Natural killer cell (primary cell): Measurements from ENCODE around the gene MRPS12. TPM values are rescaled to one million over a fixed set of nuclear protein-coding genes. Genes with fewer than 3 reads are reported as not detected.
"Not testable (repeated sequence)": the region's sequence is repeated elsewhere in the genome, so short reads cannot be mapped to it uniquely, and the experiment has no call there.

Experiments used
- ATAC-seq, 3 donors: fragments of 150-1000 bp in 2 of 3; fragments of 200-7000 bp in 1 of 3; cut with Tn5 transposase; 1 replicate in 1 of 3; 2 replicates in 2 of 3; pipeline ENCODE4 v1.10.0; 2021; ENCODE audit warnings: mild to moderate bottlenecking in 2 of 3, moderate library complexity in 2 of 3
- DNase-seq, 2 donors: peaks; one replicate each; pipeline versions ENCODE4 v3.0.0 to v3.0.0-alpha.2; 2013 to 2021; ENCODE audit warnings: mixed read lengths in 1 of 2
- H3K27ac ChIP-seq: one replicate; pipeline ENCODE4 v1.5.1; 2013; ENCODE audit warnings: mild to moderate bottlenecking, low read length
- H3K27me3 ChIP-seq: one replicate; pipeline ENCODE4 v1.6.1; 2013; ENCODE audit warnings: low read length; ENCODE audit not compliant: control insufficient read depth, insufficient read depth
- H3K36me3 ChIP-seq: one replicate; pipeline ENCODE4 v1.6.1; 2013; ENCODE audit warnings: low read length; ENCODE audit not compliant: control insufficient read depth, insufficient read depth
- H3K4me1 ChIP-seq: one replicate; pipeline ENCODE4 v1.6.1; 2013; ENCODE audit warnings: low read length; ENCODE audit not compliant: control insufficient read depth, insufficient read depth
- H3K4me3 ChIP-seq: one replicate; pipeline ENCODE4 v1.5.1; 2013; ENCODE audit warnings: low read length
- H3K9me3 ChIP-seq: one replicate; pipeline ENCODE4 v1.6.1; 2013; ENCODE audit warnings: low read length; ENCODE audit not compliant: control insufficient read depth, insufficient read depth
- H3K27ac Mint-ChIP-seq, 2 donors: one replicate each; pipeline ENCODE4 v1.8.0; 2022; ENCODE audit warnings: mild to moderate bottlenecking in 2 of 2, mixed read lengths in 2 of 2, moderate library complexity in 1 of 2
- H3K27me3 Mint-ChIP-seq, 2 donors: one replicate each; pipeline ENCODE4 v1.8.0; 2022; ENCODE audit warnings: low read depth in 2 of 2, mixed read lengths in 2 of 2
- H3K36me3 Mint-ChIP-seq: one replicate; pipeline ENCODE4 v1.8.0; 2022; ENCODE audit warnings: mixed read lengths
- H3K4me1 Mint-ChIP-seq, 2 donors: one replicate each; pipeline ENCODE4 v1.8.0; 2022; ENCODE audit warnings: mixed read lengths in 2 of 2
- H3K4me3 Mint-ChIP-seq: one replicate; pipeline ENCODE4 v1.8.0; 2022; ENCODE audit warnings: mild to moderate bottlenecking, moderate library complexity, mixed read lengths
- H3K9me3 Mint-ChIP-seq, 2 donors: one replicate each; pipeline ENCODE4 v1.8.0; 2022; ENCODE audit warnings: mixed read lengths in 2 of 2
- WGBS: methylation state at CpG from one replicate; pipeline ENCODE4 v1.1.7; 2013; ENCODE audit warnings: missing lambda C conversion rate; ENCODE audit not compliant: insufficient coverage; 5-methylcytosine and 5-hydroxymethylcytosine counted together
- intact Hi-C: fragments of 100-400 bp; cut with micrococcal nuclease; formaldehyde crosslinking; loops from one replicate; pipeline ENCODE4 v1.14.2; 2022
- total RNA-seq, 4 donors: library from RNA; stranded (reverse); fragments of 120-200 nt in 1 of 4; gene quantifications; one replicate each; pipeline versions ENCODE4 v1.2.3 to v1.2.4, GENCODE V29; 2013 to 2022
- TF ChIP-seq, protein P1 (sequence below): fragments of 200-600 bp; IDR thresholded peaks from one replicate; pipeline ENCODE4 v1.8.0; 2022; ENCODE audit warnings: antibody characterized with exemption

MRPS12 gene
- 10 to 100 TPM; 25.3 to 27.8 (median 26.7) TPM for total RNA-seq
- 24.9 TPM for total RNA-seq (2013)

DNA sequence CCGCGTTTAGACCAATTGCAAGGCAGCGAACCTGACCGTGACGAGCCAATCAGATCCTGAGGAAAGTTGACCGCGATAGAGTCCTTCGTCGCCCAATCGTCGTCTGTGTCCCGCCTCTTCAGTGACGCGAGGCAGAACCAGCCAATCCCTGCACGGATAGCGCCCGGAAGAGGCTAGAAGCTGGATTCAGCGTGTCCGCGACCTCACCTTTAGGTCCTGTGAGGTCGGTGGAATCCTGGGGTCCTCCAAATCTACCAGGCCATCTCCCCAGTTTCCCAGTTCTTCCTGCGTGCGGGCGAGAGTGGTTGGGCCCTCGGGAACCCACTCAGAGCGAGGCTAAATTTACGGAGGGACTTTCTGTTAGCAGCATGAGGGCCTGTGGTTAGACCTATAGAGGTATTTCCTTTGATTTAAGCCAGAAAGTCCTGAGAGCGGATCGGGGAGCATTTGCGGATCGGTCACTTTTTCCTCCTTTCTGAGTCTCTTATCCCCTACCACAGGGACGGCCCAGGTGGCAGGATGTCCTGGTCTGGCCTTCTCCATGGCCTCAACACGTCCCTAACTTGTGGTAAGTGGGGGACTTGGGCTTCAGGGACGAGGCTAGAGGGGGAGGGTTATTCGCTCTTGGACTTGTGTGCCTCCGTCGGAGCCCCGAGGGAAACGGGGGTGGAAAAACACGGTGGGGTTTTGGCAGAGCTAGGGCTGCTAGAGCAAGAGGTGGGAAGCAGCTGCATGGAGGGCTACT, at the start of gene MRPS12:
TSS of gene MRPS12 (plus strand) at position 169 of the 745 bp plus-strand sequence. CDS start at position 520, 351 bp downstream.
- intact Hi-C loops, result loop anchor here (1.0 to 10.0 kb wide), 8 partner anchors 32 to 528 kb away; partner anchors contain the start of genes ECH1, FAM98C, NFKBIB and SIRT2
- DNase-seq, result peak; percentile 99 to 100
- H3K4me1 ChIP-seq, result peaks cover 55% of the 10 kb centered on the region
- H3K27ac Mint-ChIP-seq, result peak within 1 kb of the TSS; percentile 91 to 99
- no peaks in the 10 kb centered on the region for H3K9me3 ChIP-seq
- no peaks in the 10 kb centered on the region for H3K27me3 Mint-ChIP-seq
- no peaks in the 10 kb centered on the region for H3K9me3 Mint-ChIP-seq
- no peaks in the 10 kb centered on the region for H3K27me3 ChIP-seq
- H3K4me1 Mint-ChIP-seq, result peaks cover 52 to 66% of the 10 kb centered on the region in 2 donors
- no peaks in the 10 kb centered on the region for H3K36me3 Mint-ChIP-seq
- TF ChIP-seq, protein P1, sequence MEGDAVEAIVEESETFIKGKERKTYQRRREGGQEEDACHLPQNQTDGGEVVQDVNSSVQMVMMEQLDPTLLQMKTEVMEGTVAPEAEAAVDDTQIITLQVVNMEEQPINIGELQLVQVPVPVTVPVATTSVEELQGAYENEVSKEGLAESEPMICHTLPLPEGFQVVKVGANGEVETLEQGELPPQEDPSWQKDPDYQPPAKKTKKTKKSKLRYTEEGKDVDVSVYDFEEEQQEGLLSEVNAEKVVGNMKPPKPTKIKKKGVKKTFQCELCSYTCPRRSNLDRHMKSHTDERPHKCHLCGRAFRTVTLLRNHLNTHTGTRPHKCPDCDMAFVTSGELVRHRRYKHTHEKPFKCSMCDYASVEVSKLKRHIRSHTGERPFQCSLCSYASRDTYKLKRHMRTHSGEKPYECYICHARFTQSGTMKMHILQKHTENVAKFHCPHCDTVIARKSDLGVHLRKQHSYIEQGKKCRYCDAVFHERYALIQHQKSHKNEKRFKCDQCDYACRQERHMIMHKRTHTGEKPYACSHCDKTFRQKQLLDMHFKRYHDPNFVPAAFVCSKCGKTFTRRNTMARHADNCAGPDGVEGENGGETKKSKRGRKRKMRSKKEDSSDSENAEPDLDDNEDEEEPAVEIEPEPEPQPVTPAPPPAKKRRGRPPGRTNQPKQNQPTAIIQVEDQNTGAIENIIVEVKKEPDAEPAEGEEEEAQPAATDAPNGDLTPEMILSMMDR, result no peak
- peaks cover 14% of the 10 kb centered on the region for H3K36me3 ChIP-seq
- WGBS, result 0% methylated on average over 38 of the region's 40 CpGs
- H3K27ac ChIP-seq, result peak within 1 kb of the TSS; percentile 84
- H3K4me3 ChIP-seq, result peak within 1 kb of the TSS; percentile 71
- peak within 1 kb of the TSS; percentile 96 for H3K4me3 Mint-ChIP-seq
- ATAC-seq, result peak; percentile 85 to 95 (median 88)

DNA sequence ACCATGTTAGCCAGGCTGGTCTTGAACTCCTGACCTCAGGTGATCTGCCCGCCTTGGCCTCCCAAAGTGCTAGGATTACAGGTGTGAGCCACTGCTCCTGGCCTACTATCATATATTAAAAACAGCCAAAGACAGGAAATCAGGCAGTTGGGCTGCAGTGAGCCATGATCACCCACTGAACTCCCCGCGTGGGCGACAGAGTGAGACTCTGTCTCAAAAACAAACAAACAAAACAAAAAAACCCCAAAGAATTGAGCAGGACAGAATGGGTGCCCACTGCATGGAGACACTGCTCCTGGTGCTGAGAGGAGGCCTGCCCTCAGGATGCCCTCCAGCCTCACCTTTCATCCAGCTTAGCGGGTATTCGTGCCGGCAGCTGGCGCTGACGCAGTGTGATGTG, 47.5 kb upstream of the MRPS12 start:
- H3K36me3 ChIP-seq, result peaks cover 35% of the 10 kb centered on the region
- H3K4me3 ChIP-seq, result no peak overlapping the region
- 92% methylated on average over 9 of the region's 9 CpGs for whole genome bisulfite sequencing
- H3K4me1 Mint-ChIP-seq, result peaks cover 5 to 8% of the 10 kb centered on the region in 2 donors
- no peaks in the 10 kb centered on the region for H3K9me3 ChIP-seq
- intact Hi-C loops, result no loop called here
- no peak overlapping the region for H3K27ac ChIP-seq
- no peaks in the 10 kb centered on the region for H3K9me3 Mint-ChIP-seq
- peak overlapping the region in 1 of 2 donors; percentile 37 for H3K27ac Mint-ChIP-seq
- H3K27me3 Mint-ChIP-seq, result no peaks in the 10 kb centered on the region
- H3K4me1 ChIP-seq, result peaks cover 21% of the 10 kb centered on the region
- H3K4me3 Mint-ChIP-seq, result no peak overlapping the region
- no peak for ATAC-seq
- no peaks in the 10 kb centered on the region for H3K36me3 Mint-ChIP-seq
- no peak for DNase-seq
- H3K27me3 ChIP-seq, result no peaks in the 10 kb centered on the region
- TF ChIP-seq, protein P1, result no peak

DNA sequence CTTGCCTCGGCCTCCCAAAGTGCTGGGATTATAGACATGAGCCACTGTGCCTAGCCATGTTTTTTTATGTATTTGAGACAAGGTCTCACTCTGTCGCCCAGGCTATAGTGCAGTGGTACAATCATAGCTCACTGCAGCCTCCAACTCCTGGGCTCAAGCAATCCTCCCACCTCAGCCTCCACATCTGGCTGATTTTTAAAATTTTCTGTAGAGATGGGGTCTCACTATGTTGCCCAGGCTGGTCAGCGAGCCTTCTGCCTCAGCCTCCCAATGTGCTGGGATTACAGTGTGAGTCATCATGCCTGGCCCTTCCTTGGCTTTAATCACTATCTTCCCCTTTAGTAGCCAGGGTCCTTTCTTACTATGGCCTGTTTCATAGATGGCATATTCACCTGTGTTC, 46.1 kb upstream of the MRPS12 start:
- H3K4me3 ChIP-seq, ATAC-seq, H3K27ac ChIP-seq, H3K27me3 ChIP-seq, H3K9me3 Mint-ChIP-seq, H3K4me1 Mint-ChIP-seq, H3K4me1 ChIP-seq, H3K36me3 Mint-ChIP-seq, H3K27ac Mint-ChIP-seq, intact Hi-C loops, DNase-seq, H3K9me3 ChIP-seq, H3K4me3 Mint-ChIP-seq, H3K27me3 Mint-ChIP-seq: not testable (repeated sequence)
- H3K36me3 ChIP-seq, result peaks cover 47% of the 10 kb centered on the region
- 100% methylated on average over 3 of the region's 3 CpGs for WGBS

DNA sequence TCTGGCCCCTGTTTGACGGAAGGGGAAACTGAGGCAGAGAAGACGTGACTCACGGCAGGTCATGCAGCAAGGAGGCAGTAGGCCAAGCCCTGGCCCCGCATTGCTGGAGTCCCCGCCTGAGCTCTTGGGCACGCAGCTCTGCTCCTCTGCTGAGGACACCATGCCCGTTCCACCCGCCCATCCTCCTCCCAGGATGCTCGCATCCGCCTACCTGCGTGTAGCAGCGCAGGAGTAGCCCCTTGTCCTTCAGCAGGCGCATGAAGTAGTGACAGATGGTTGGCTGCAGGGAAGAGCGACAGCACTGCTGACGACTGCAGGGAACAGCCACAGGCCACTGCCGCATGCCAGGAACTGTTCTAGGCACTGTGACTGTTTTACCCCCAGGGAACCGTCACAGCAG, 41.9 kb upstream of the MRPS12 start:
- Mint-ChIP-seq H3K27me3 (no peaks in the 10 kb centered on the region), H3K27ac (no peak overlapping the region), H3K36me3 (no peaks in the 10 kb centered on the region), H3K4me3 (no peak overlapping the region), H3K9me3 (no peaks in the 10 kb centered on the region), H3K4me1 (no peaks in the 10 kb centered on the region)
- H3K27me3 ChIP-seq, result no peaks in the 10 kb centered on the region
- TF ChIP-seq, protein P1, result no peak
- 98% methylated on average over 17 of the region's 17 CpGs for WGBS
- DNase-seq, result no peak
- H3K9me3 ChIP-seq, result no peaks in the 10 kb centered on the region
- intact Hi-C loops, result no loop called here
- no peak overlapping the region for H3K4me3 ChIP-seq
- H3K27ac ChIP-seq, result no peak overlapping the region
- no peak for ATAC-seq
- H3K36me3 ChIP-seq, result peaks cover 34% of the 10 kb centered on the region
- peaks cover 6% of the 10 kb centered on the region for H3K4me1 ChIP-seq
